SK-N-SH treated with all-trans-retinoic acid at 6 μM for 48 hours (cell line): ENCODE data around the gene LRBA.
A peak's percentile ranks its signal among the peaks of the same experiment; 100 is the strongest.

ENCODE experiments used
- ATAC-seq: fragments of 200-7000 bp; cut with Tn5 transposase; 3 replicates; pipeline ENCODE4 v1.9.1; 2020; ENCODE audit warnings: mild to moderate bottlenecking, moderate library complexity
- ARNTL ChIP-seq: fragments of 450-650 bp; formaldehyde crosslinking; IDR thresholded peaks from 2 replicates; pipeline ENCODE4 v1.5.0; 2020; ENCODE audit warnings: low read depth, mild to moderate bottlenecking, moderate library complexity, borderline replicate concordance
- BACH2 ChIP-seq: fragments of 250-450 bp; sonication (Bioruptor Pico); IDR thresholded peaks from 2 replicates; pipeline ENCODE4 v1.9.0; 2021; ENCODE audit warnings: mild to moderate bottlenecking, borderline replicate concordance
- CREB5 ChIP-seq: fragments of 250-450 bp; sonication (Bioruptor Pico); IDR thresholded peaks from 2 replicates; pipeline ENCODE4 v1.5.1; 2020; ENCODE audit warnings: low read depth, mild to moderate bottlenecking, moderate library complexity
- CSDC2 ChIP-seq: fragments of 250-450 bp; sonication (Bioruptor Pico); IDR thresholded peaks from 2 replicates; pipeline ENCODE4 v1.5.0; 2020; ENCODE audit warnings: mild to moderate bottlenecking, moderate library complexity
- ESRRG ChIP-seq: fragments of 250-450 bp; sonication (Bioruptor Pico); IDR thresholded peaks from 2 replicates; pipeline ENCODE4 v1.6.1; 2021; ENCODE audit warnings: mild to moderate bottlenecking
- ISL1 ChIP-seq: fragments of 250-450 bp; sonication (Bioruptor Pico); IDR thresholded peaks from 2 replicates; pipeline ENCODE4 v2.1.2; 2022; ENCODE audit warnings: mild to moderate bottlenecking, moderate library complexity
- OSR1 ChIP-seq: fragments of 250-450 bp; sonication (Bioruptor Pico); IDR thresholded peaks from 2 replicates; pipeline ENCODE4 v1.8.0; 2022; ENCODE audit warnings: moderate library complexity, mild to moderate bottlenecking, inconsistent platforms
- PATZ1 ChIP-seq: fragments of 250-450 bp; sonication (Bioruptor Pico); IDR thresholded peaks from 2 replicates; pipeline ENCODE4 v1.8.0; 2020; ENCODE audit warnings: mild to moderate bottlenecking, moderate library complexity, borderline replicate concordance
- POU6F1 ChIP-seq: fragments of 250-450 bp; sonication (Bioruptor Pico); IDR thresholded peaks from 2 replicates; pipeline ENCODE4 v1.8.0; 2021; ENCODE audit warnings: low read depth, mild to moderate bottlenecking, moderate library complexity, borderline replicate concordance
- PPARA ChIP-seq: fragments of 250-450 bp; sonication (Bioruptor Pico); IDR thresholded peaks from 2 replicates; pipeline ENCODE4 v1.5.0; 2020; ENCODE audit warnings: mild to moderate bottlenecking, borderline replicate concordance
- RARB ChIP-seq: fragments of 250-450 bp; sonication (Bioruptor Pico); IDR thresholded peaks from 2 replicates; pipeline ENCODE4 v1.8.0; 2021; ENCODE audit warnings: mild to moderate bottlenecking, moderate library complexity
- TCF4 ChIP-seq: fragments of 250-450 bp; sonication (Bioruptor Pico); IDR thresholded peaks from 2 replicates; pipeline ENCODE4 v1.8.0; 2021; ENCODE audit warnings: mild to moderate bottlenecking, moderate library complexity, borderline replicate concordance
- TOX ChIP-seq: fragments of 250-450 bp; sonication (Bioruptor Pico); IDR thresholded peaks from 2 replicates; pipeline ENCODE4 v1.8.0; 2021; ENCODE audit warnings: mild to moderate bottlenecking, moderate library complexity, borderline replicate concordance
- TSHZ2 ChIP-seq: fragments of 250-450 bp; sonication (Bioruptor Pico); IDR thresholded peaks from 2 replicates; pipeline ENCODE4 v1.5.0; 2020; ENCODE audit warnings: mild to moderate bottlenecking, moderate library complexity
- ZC3H10 ChIP-seq: fragments of 250-450 bp; sonication (Bioruptor Pico); IDR thresholded peaks from 2 replicates; pipeline ENCODE4 v1.5.1; 2021; ENCODE audit warnings: mild to moderate bottlenecking, moderate library complexity
- ZFP3 ChIP-seq: fragments of 250-450 bp; sonication (Bioruptor Pico); IDR thresholded peaks from 2 replicates; pipeline ENCODE4 v1.5.0; 2020; ENCODE audit warnings: mild to moderate bottlenecking, moderate library complexity
- ZFP30 ChIP-seq: fragments of 450-650 bp; formaldehyde crosslinking; IDR thresholded peaks from 2 replicates; pipeline ENCODE4 v1.5.0; 2022; ENCODE audit warnings: mild to moderate bottlenecking, moderate library complexity
- ZNF565 ChIP-seq: fragments of 450-650 bp; formaldehyde crosslinking; conservative IDR thresholded peaks from 2 replicates; pipeline ENCODE4 v1.5.0; 2020; ENCODE audit warnings: low read depth, mild to moderate bottlenecking, moderate library complexity
- ZNF70 ChIP-seq: fragments of 450-650 bp; formaldehyde crosslinking; IDR thresholded peaks from 2 replicates; pipeline ENCODE4 v1.5.0; 2020; ENCODE audit warnings: mild to moderate bottlenecking, moderate library complexity
- ZNF8 ChIP-seq: fragments of 450-650 bp; formaldehyde crosslinking; IDR thresholded peaks from 2 replicates; pipeline ENCODE4 v1.5.0; 2020; ENCODE audit warnings: mild to moderate bottlenecking, moderate library complexity

The LRBA gene

GRCh38 chr4:150305995-150306394 is 709.1 kb downstream of the LRBA start (continued):
- TF ChIP-seq CSDC2 (no peak), PATZ1 (CRISPR knock-in tag) (no peak), ZC3H10 (CRISPR knock-in tag) (no peak), ZNF565 (no peak), POU6F1 (CRISPR knock-in tag) (no peak), ARNTL (no peak), OSR1 (CRISPR knock-in tag) (no peak), ISL1 (CRISPR knock-in tag) (no peak; the same call in 1 of the 2 replicates), ZFP3 (CRISPR knock-in tag) (no peak), TCF4 (CRISPR knock-in tag) (no peak), ZNF70 (CRISPR knock-in tag) (no peak)

GRCh38 chr4:150302553-150302952 is 712.5 kb downstream of the LRBA start:
- TF ChIP-seq ISL1 (CRISPR knock-in tag) (peak; percentile 35; the same call in 1 of the 2 replicates), CREB5 (CRISPR knock-in tag) (no peak; the same call in 1 of the 2 replicates)
- peak; percentile 38; the same call in 2 of the 3 replicates for ATAC-seq

GRCh38 chr4:150299816-150300215 is 715.3 kb downstream of the LRBA start:
- no peak for ATAC-seq
- no peak for TF ChIP-seq ISL1 (CRISPR knock-in tag)
- TF ChIP-seq ESRRG (CRISPR knock-in tag): no peak
- no peak for TF ChIP-seq RARB
- TF ChIP-seq POU6F1 (CRISPR knock-in tag): no peak
- no peak for TF ChIP-seq ZNF8 (CRISPR knock-in tag)
- TF ChIP-seq, all 23 proteins: peak for 0

GRCh38 chr4:150297861-150298474 is 717.1 kb downstream of the LRBA start:
- TF ChIP-seq TCF4 (CRISPR knock-in tag) (no peak), ARNTL (no peak), ZC3H10 (CRISPR knock-in tag) (no peak), ESRRG (CRISPR knock-in tag) (no peak), ISL1 (CRISPR knock-in tag) (no peak), ZFP30 (CRISPR knock-in tag) (no peak), CREB5 (CRISPR knock-in tag) (no peak), OSR1 (CRISPR knock-in tag) (no peak), TSHZ2 (no peak), BACH2 (CRISPR knock-in tag) (no peak), PPARA (CRISPR knock-in tag) (no peak), TOX (CRISPR knock-in tag) (no peak), CSDC2 (no peak)
- TF ChIP-seq, all 23 proteins: peak for 0
- peak; percentile 85 for ATAC-seq
